Neural progenitor cell (in vitro differentiated cells): Measurements from ENCODE around the gene FOXG1.

Experiments used
- CTCF ChIP-seq: fragments of 200-600 bp; sonication (generic); IDR thresholded peaks from 2 replicates; pipeline ENCODE4 v1.5.1; 2017; ENCODE audit warnings: antibody characterized with exemption, mild to moderate bottlenecking
- EZH2 ChIP-seq: fragments of 200-600 bp; sonication (generic); IDR thresholded peaks from 2 replicates; pipeline ENCODE4 v1.6.1; 2017; ENCODE audit warnings: antibody characterized with exemption, mild to moderate bottlenecking, moderate library complexity
- EZH2phosphoT487 ChIP-seq: fragments of 200-600 bp; sonication (generic); IDR thresholded peaks from 2 replicates; pipeline ENCODE4 v1.6.1; 2017; ENCODE audit warnings: antibody characterized with exemption

- TF ChIP-seq CTCF = no peak
- no peak for TF ChIP-seq EZH2
- no peak for TF ChIP-seq EZH2phosphoT487
These were observed 40.9 kb downstream of the FOXG1 start for GRCh38 chr14:28807518-28807917.
